TTC549 (cell line): ENCODE data around the gene PCDHGC4.

Experiments
- FAIRE-seq: peaks from 2 replicates; lab custom pipeline; 2012; peaks lifted over from hg19 to GRCh38; lab: Jason Lieb, UNC

Gene PCDHGC4

GRCh38 chr5:141490771-141491170, 5.9 kb downstream of the PCDHGC4 start:
- FAIRE-seq = no peak

- FAIRE-seq = no peak
Measured at GRCh38 chr5:141491323-141492167, 6.7 kb downstream of the PCDHGC4 start.

GRCh38 chr5:141492168-141492885, 7.5 kb downstream of the PCDHGC4 start:
- no peak for FAIRE-seq

- no peak for FAIRE-seq
Measured at GRCh38 chr5:141493500-141494422, 8.9 kb downstream of the PCDHGC4 start.

GRCh38 chr5:141494761-141495452, 10.1 kb downstream of the PCDHGC4 start:
- FAIRE-seq = no peak

- no peak for FAIRE-seq
Measured at GRCh38 chr5:141495453-141495811, 10.6 kb downstream of the PCDHGC4 start.

- FAIRE-seq = no peak
Measured at GRCh38 chr5:141496038-141496437, 11.2 kb downstream of the PCDHGC4 start.

GRCh38 chr5:141501761-141502160, 16.9 kb downstream of the PCDHGC4 start:
- no peak for FAIRE-seq

- FAIRE-seq = no peak
Measured at GRCh38 chr5:141503681-141504080, 18.9 kb downstream of the PCDHGC4 start.

GRCh38 chr5:141504216-141504615, 19.4 kb downstream of the PCDHGC4 start:
- no peak for FAIRE-seq

- FAIRE-seq = no peak
Measured at GRCh38 chr5:141506381-141507155, 21.7 kb downstream of the PCDHGC4 start.

GRCh38 chr5:141507387-141508091, 22.7 kb downstream of the PCDHGC4 start:
- FAIRE-seq = no peak

- no peak for FAIRE-seq
Measured at GRCh38 chr5:141508440-141508797, 23.6 kb downstream of the PCDHGC4 start.

GRCh38 chr5:141508798-141509611, 24.2 kb downstream of the PCDHGC4 start:
- FAIRE-seq = no peak

- no peak for FAIRE-seq
Measured at GRCh38 chr5:141510160-141510559, 25.3 kb downstream of the PCDHGC4 start.

GRCh38 chr5:141510850-141511601, 26.2 kb downstream of the PCDHGC4 start:
- no peak for FAIRE-seq

GRCh38 chr5:141511771-141512325, 27.0 kb downstream of the PCDHGC4 start:
- FAIRE-seq = no peak

- FAIRE-seq = no peak
Measured at GRCh38 chr5:141512390-141512910, 27.6 kb downstream of the PCDHGC4 start.
